Jurkat, Clone E6-1 (cell line): ENCODE measurements around the gene IL5RA. TPM values are rescaled to one million over a fixed set of nuclear protein-coding genes. Genes with fewer than 3 reads are reported as not detected.
A peak's percentile ranks its signal among the peaks of the same experiment; 100 is the strongest.

Source experiments
- DNase-seq: peaks from one replicate; pipeline ENCODE4 v3.0.0-alpha.2; 2011; ENCODE audit warnings: low read depth, low spot score
- H3K4me3 ChIP-seq: 2 replicates; pipeline ENCODE4 v1.5.1; 2011; ENCODE audit warnings: mild to moderate bottlenecking, low read length, control low read depth, moderate library complexity
- polyA plus RNA-seq: library from polyadenylated mRNA; unstranded; fragments of >200 nt; gene quantifications from one replicate; pipeline ENCODE4 v1.2.1, GENCODE V29; 2012; ENCODE audit warnings: missing spikeins; ENCODE audit not compliant: insufficient read length, insufficient read depth

IL5RA gene, protein sequence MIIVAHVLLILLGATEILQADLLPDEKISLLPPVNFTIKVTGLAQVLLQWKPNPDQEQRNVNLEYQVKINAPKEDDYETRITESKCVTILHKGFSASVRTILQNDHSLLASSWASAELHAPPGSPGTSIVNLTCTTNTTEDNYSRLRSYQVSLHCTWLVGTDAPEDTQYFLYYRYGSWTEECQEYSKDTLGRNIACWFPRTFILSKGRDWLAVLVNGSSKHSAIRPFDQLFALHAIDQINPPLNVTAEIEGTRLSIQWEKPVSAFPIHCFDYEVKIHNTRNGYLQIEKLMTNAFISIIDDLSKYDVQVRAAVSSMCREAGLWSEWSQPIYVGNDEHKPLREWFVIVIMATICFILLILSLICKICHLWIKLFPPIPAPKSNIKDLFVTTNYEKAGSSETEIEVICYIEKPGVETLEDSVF
- not detected for polyA plus RNA-seq

- no peak within 1 kb of the TSS for H3K4me3 ChIP-seq
- DNase-seq = no peak
Measured at GRCh38 chr3:3110299-3110630, at the start of gene IL5RA. IL5RA (minus strand) TSS chr3:3110374; CDS start chr3:3104984, 5,390 bp downstream.

DNA sequence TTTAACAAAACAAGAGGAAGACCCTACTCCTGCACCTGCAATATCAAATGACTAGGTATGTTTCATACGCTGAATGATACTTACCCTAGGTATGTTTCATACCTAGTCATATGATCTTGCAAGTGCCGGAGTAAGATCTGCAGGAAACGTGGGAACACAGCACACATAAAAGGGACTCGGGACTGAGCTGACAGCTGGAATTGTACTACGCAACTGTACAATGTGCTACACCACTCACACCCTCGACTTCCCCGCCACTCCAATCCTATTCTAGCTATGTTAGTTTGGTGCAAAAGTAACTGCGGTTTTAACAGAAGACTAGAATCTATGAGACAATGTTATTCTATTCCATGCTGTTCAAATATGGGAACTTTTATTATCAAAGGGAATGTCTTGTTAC, 47.3 kb upstream of the IL5RA start:
- no peak for DNase-seq
- no peak overlapping the region for H3K4me3 ChIP-seq

DNA sequence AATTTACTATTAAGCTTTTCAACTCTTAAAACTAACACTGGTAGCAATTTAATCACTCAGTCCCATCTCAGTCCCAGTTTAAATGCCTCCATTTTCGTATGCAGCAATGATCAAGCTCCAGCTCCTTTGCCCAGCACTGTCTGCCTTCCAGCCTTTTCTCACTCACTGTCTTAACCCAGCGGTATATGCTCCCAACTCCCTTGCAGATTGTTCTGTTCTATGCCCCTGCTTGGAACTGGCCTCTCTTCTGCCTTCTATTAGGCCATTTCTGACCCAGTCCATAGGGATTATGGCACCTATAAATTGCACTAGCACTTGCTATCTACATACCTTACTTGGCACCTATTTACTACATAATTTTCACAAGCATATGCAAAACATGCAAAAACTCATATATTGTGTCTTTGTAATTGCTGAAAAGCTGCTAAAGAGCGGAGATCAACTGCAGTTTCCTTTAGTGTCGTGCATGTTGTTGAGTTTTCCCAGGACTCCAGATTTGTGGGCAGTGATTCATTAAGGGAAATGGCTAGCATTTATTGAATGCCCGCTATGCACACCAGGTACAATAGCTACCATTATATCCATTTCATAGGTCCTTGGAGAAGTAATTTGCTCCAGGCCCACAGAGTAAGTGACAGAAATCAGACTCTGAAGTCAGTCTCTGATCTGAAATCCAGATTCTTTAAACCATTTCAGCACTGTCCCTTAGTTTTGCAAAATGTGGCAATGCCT, 44.9 kb upstream of the IL5RA start:
- DNase-seq = no peak
- no peak overlapping the region for H3K4me3 ChIP-seq

GRCh38 chr3:3151513-3151912, 41.3 kb upstream of the IL5RA start:
- no peak overlapping the region for H3K4me3 ChIP-seq

GRCh38 chr3:3149560-3149959, 39.4 kb upstream of the IL5RA start:
- no peak overlapping the region for H3K4me3 ChIP-seq
- no peak for DNase-seq

More at GRCh38 chr3:3151513-3151912, 41.3 kb upstream of the IL5RA start:
- no peak for DNase-seq

- no peak overlapping the region for H3K4me3 ChIP-seq
- DNase-seq = no peak
Measured at GRCh38 chr3:3145831-3146230, 35.7 kb upstream of the IL5RA start.

- DNase-seq = no peak
Measured at GRCh38 chr3:3141939-3142338, 31.8 kb upstream of the IL5RA start.

GRCh38 chr3:3137526-3137925, 27.4 kb upstream of the IL5RA start:
- no peak overlapping the region for H3K4me3 ChIP-seq
- no peak for DNase-seq

More at GRCh38 chr3:3141939-3142338, 31.8 kb upstream of the IL5RA start:
- H3K4me3 ChIP-seq = no peak overlapping the region

DNA sequence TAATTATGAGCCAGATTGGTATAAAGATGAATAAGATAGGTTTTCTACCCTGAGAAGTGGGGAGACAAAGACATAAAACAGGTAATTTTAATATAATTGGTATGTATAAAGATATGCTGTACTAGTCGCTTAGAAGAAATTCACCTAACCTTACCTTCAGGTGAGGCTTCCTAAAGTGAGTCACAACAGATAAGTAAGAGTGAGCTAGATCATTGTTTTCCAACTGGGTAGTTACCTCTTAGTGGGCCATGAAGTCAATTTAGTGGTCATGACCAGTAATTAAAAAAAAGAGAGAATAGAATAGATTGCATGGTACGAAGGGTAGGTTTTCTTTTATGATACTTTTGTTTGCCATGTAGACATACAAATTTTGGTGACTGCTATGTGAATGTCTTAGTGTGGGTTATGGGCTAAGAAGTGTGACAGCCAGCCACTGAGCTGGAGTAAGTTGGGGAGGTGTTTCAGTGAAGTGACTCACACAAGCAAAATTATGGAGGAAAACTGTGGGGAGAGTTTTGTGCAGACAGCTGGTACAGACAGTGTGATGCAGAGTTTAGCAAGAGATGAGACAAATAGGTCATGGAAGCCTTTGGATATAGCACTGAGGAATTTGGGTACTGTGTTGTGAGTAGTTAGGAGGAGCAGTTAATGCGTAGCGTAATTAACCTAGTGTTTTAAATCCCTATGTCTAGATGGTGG, 24.7 kb upstream of the IL5RA start:
- no peak for DNase-seq
- H3K4me3 ChIP-seq = no peak overlapping the region

- DNase-seq = no peak
- no peak overlapping the region for H3K4me3 ChIP-seq
Measured at GRCh38 chr3:3133500-3133899, 23.3 kb upstream of the IL5RA start.

DNA sequence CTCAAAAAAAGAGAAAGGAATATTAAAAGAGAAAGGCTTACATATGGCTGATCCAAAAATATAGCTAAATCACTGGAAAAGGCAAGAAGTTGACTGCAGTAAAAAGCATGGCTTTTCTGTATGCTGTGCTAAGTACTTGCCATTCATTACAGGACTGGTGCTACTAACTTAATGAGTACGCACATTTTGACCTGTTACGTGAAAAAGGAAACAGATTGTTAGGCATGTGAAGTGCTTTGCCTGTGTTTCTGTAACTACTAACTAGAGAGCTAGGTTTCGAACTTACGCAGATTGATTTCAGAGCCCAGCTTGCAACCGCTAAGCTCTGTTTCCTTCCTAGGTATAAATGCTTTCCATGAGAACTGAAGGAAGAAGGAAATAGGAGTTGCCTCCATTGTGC, 19.4 kb upstream of the IL5RA start:
- DNase-seq = no peak
- no peak overlapping the region for H3K4me3 ChIP-seq

GRCh38 chr3:3127432-3128010, 17.3 kb upstream of the IL5RA start:
- DNase-seq = peak; percentile 10
- peak overlapping the region; percentile 91 for H3K4me3 ChIP-seq

- peak within 1 kb of the TSS; percentile 91 for H3K4me3 ChIP-seq
- peak; percentile 82 for DNase-seq
Measured at GRCh38 chr3:3126477-3127431, 16.6 kb upstream of the IL5RA start, which contains the start of gene TRNT1. TRNT1 (plus strand) TSS chr3:3126940; CDS start chr3:3129041, 2,101 bp downstream.

- H3K4me3 ChIP-seq = peak overlapping the region; percentile 91
- DNase-seq = no peak
Measured at GRCh38 chr3:3125977-3126376, 15.8 kb upstream of the IL5RA start.

DNA sequence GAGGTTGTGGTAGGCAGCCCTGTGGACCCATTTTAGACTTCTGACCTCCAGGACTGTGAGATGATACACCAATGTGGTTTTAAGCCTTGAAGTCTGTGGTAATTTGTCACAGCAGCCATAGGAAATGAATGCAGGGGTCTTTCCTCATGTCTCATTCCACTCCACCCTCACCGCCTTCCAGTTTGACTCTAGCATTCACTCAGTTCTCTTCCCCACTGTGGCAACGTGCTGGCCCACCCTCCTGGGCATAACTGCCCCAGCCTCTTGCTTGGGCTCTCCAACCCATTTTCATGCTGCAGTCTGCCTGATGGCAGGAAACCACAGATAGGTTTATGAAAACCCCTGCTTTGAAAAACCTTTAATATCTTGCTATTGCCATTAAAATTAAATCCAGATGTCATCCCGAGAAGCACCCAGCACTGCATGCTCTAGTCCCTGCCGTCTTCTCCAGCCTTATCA, 9.2 kb upstream of the IL5RA start:
- H3K4me3 ChIP-seq = no peak overlapping the region
- no peak for DNase-seq

- DNase-seq = no peak
Measured at GRCh38 chr3:3117651-3118050, 7.5 kb upstream of the IL5RA start.

GRCh38 chr3:3113042-3113709, 3.0 kb upstream of the IL5RA start:
- no peak for DNase-seq

More at GRCh38 chr3:3117651-3118050, 7.5 kb upstream of the IL5RA start:
- H3K4me3 ChIP-seq = no peak overlapping the region

More at GRCh38 chr3:3113042-3113709, 3.0 kb upstream of the IL5RA start:
- no peak overlapping the region for H3K4me3 ChIP-seq
